Fibroblast of skin of scalp (primary cell): ENCODE measurements around the gene COL11A1. TPM values are rescaled to one million over a fixed set of nuclear protein-coding genes. Genes with fewer than 3 reads are reported as not detected.
A peak's percentile ranks its signal among the peaks of the same experiment; 100 is the strongest.

Source experiments
- DNase-seq: peaks from one replicate; pipeline ENCODE4 v3.0.0-alpha.2; 2013
- polyA plus RNA-seq, 2 experiments: library from polyadenylated mRNA; unstranded; fragments of 120-200 nt; gene quantifications; one replicate each; pipeline ENCODE4 v1.2.1, GENCODE V29; 2013; ENCODE audit not compliant: insufficient read length in 2 of 2

COL11A1 gene
- polyA plus RNA-seq (2013, experiment 1 of 2; ENCODE audit: insufficient read length), result 251 TPM
- 278 TPM for polyA plus RNA-seq (2013, experiment 2 of 2; ENCODE audit: insufficient read length)

DNA sequence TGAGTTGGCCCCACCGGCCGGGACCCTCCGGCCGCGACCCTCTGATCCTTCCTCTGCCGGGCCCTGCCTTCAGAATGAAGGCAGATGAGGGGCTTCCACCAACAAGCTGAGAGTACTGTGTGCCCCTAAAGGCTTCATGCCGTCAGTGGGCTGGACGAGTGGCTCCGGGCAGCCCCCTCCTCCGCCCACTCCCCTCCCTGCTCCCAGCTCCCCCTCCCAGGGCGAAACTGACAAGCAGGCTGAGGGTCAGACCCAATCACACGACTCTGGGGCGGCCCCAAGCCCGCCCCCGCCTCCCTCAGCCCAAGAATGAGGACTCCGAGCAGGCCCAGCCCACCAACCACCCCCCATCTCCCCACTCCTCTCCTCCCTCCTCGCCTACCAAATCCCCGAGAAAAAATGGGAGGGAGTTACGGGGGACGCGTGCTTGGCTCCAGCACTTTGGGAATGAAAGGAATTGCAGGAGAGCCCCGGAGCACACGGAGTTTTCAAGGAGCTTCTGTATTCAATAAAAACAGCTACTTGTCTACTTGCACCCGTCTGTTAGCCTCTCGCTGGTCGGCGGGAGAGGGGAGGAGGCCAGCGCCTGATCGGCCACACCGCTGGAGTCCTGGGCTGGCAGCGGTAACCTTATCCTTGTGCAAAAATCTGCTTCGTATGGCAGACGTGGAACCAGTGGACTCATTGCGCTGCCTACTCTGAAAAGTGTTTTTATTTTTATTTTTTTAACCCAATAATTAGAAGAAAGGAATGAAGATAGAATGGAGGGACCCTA is at the start of gene COL11A1:
Gene COL11A1 (minus strand): TSS at position 147 of the 775 bp plus-strand sequence. CDS start 344 bp downstream, outside the sequence.
- DNase-seq, result peak; percentile 90

DNA sequence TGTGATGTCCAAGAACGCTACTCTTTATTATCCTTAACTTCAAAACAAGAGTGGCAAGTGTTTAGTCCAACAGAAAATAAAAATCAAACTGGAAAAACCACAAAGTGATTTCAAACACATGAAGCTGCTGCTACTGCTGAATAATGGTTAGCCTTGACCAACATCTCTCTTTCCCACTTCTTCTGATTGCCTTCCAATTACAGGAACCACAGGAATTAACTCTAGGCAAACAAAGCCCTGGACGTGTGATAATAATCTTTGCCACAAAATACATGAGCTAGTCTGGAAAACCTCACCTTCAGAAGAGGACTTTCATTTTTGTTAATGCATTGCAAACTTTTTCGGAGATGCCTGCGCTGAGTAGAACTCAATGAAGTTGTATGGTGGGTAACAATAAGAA is 48.6 kb upstream of the COL11A1 start:
- DNase-seq, result peak; percentile 21

DNA sequence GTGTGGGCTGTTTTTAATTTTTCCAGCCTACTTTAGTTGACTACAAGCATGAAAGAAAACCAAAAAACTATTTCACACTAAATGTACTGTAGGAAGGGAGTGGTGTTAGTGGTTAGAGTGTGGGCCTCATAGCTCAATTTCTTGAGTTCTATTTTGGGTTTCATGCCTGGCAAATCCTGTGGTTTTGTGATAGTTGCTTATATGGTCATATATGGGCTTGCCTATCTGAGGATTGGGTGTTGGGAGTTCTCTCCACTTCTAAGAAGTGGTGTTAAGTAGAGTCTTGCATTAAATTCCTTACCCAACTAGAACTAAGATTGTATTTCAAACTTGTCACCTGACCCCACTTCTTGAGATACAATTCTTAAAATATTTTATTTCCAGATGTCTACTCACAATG is 37.8 kb upstream of the COL11A1 start:
- peak; percentile 89 for DNase-seq

DNA sequence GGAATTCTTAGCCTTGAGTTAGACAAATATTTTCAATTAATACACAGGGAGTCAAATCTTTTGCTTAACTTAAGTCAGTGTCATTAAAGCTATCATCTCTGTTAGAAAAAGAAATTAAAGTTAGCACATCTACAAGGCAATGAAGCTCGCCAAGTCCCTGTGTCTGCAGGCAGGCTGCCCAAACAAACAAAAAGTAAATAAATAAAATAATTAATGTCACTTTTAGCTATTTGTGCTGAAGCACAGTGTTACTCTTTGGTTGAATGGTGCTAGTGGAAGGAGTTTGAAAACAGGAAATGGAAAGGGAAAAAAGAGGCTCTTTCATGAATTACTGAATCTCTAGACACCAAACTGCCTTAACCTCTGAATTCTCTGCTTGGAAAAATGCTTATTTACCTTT is 37.1 kb upstream of the COL11A1 start:
- peak; percentile 22 for DNase-seq

DNA sequence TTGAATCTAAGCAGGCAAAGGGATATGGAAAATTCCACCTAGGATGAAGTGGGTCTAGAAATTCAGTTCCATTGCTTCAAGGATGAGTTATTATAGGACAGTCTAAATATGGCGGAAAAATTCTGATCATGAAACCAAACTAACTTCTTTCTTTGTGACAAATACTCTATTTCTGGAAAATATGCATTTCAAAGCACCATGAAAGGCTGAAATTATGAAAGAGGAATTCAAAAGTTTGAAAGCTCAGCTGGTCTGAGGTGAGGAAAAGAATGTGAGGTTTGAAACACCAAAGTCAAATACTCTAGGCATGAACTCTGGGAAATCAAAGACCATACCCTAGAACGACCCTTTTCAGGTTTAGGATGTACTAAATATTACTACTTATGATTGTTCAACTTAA is 36.4 kb upstream of the COL11A1 start:
- peak; percentile 24 for DNase-seq

DNA sequence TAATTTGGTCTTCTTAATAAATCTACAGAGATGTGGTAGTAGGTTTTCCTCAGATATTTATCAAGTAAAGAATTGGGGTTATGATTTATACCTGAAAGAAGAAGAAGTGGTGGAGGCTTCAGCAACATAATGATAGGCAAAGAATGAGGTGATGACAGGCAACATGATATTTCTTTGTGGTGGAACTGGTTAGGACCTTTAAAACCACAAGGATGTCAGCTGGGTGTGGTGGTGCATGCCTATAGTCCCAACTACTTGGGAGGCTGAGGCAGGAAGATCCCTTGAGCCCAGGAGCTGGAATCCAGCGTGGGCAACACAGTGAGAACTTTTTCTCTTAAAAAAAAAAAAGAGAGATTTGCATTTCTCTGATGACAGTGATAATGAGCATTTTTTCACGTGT is 34.1 kb upstream of the COL11A1 start:
- peak; percentile 47 for DNase-seq

DNA sequence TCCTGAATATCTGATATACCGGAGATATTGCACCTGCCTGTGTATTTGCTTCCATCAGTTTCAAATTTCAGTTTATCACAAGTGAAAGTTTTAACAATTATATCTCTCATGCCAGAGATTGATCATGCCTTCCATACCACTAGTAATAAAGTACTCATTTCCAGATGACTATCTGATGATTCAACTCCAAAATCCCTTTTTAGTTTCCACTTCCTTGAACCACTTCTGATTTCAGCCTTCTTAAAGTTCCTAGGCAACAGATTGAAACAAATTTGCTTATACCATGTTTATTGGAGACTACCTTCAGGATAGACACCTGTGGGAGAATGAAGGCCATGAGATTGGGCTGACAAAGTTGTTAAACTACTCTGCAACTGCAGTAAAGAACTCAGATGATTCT is 21.5 kb upstream of the COL11A1 start:
- no peak for DNase-seq

DNA sequence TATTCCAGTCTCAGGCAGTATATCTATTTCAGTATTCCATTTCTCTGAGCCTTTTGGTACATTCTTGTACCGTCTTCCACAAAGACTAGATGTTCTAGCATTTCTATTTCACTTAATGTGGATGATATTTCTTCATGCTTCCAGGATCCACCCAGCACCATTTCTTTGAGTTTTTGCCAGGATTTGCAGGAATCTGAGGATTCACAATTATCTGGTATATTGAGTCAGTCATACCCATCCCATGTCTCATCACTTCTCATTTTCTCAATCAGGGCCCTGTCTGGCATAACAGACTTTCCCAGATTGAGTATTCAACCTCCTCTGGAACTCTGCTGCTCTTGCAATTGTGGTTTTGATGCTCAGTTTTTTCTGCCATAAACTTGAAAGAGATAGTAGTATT is 20.9 kb upstream of the COL11A1 start:
- DNase-seq, result peak; percentile 94

DNA sequence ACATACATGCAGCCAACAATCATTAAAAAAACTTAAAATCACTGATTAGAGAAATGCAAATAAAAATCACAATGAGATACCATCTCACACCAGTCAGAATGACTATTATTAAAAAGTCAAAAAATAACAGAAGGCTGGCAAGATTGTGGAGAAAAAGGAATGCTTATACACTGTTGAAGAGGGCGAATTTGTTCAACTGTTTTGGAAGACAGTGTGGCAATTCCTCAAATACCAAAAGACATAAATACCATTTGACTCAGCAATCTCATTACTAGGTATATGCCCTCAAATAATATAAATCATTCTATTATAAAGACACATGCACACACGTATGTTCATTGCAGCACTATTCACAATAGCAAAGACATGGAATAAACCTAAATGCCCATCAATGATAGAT is 19.9 kb upstream of the COL11A1 start:
- DNase-seq, result peak; percentile 57

DNA sequence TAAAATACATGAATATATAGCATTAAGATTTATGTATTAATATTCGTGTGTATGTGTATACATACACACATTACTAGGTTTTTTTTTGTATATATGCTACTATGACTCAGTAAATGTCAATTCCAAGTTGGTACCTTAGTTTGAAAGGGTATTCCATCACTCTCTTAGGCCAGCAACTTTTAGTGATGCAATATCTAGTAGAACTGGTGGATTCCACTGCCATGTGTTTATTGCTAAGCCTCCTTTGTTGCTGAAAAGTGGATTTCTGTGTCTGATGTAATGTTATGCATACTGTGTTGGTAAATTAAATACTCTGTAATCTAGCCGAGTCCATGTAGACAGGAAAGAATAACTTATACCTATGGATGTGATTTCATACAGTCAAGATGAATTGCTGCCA is 16.9 kb upstream of the COL11A1 start:
- no peak for DNase-seq

DNA sequence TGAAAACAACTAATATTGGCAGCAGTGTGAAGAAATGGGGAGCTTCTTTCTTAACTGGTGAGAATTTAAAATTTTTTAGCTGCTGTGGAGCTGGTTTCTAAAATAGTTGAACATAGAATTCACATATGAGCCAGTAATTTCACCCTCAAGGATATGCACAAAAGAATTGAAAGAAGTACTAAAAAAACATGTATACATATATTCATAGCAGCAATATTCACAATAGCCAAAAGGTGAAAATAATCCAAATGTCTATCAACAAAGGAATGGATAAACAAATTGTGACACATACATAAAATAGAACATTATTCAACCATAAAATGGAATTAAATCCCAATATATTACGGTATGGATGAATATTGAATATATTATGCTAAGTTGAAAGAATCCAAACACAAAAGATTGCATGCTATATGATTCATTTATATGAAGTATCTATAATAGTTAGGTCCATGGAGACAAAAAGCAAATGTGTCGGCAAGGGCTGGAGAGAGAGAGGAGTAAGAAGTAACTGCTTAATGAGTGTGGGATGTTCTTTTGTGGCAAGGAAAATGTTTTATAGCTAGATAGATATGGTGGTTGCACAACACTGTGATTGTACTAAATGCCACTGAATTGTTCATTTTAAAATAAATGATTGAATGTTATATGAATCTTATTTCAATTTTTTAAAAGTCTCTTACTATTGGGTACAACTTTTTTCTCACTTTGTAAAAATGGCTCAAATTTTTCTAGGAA is 14.8 kb upstream of the COL11A1 start:
- no peak for DNase-seq

DNA sequence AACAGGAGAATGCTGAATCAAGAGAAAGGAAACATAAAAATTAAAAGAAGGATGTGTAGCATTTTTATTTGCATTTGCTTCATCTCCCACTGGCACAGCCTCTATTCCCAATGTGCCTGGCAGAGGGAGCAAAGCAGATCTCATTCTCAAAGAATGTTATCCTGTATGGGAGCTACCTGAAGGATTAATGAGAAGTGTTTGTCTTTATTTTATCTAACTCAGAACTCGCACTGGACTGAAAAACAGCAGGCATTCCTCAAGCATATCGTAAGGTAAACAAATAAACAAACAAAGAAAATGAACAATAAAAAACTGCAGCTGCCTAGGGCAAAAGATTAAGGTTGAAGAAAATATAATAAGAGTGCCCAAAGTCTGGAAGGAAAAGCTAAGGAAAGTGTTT is 12.7 kb upstream of the COL11A1 start:
- no peak for DNase-seq

DNA sequence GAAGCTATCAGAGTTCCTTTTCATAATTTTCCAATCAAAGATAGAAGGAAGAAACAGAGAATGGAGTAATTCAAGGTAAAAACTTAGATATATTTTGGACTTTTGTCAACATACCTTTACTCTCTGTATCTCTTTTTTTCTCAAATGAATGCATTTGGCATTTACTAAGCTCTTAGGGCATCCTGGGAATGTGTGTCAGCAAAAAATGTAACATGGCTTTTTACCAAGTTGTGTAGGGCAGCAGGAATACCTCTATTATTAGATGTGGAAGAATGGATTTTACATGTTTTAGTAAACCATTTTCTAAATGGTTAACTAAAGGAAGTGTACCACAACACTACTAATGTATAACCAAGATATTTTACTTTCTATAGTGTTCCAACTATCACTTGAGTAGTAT is 4.2 kb upstream of the COL11A1 start:
- DNase-seq, result peak; percentile 43

DNA sequence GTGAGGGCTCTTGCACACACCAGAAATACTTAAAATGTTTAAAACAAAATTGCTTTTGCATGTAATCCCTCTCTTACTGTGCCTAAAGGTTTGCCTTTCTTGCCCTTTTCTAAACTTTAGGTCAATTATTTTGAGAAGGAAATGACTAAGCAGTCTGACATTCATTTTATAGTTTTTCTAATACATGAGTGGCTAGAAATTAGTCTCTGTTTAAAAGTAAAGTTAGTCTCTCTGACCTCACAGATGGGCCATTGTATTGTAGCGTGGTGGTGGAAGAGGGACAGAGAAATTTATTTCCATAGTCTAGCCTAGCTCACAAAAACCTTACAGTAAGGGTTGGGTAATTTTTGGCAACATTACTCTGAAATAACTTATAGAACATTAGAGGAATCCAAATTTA is 3.6 kb upstream of the COL11A1 start:
- peak; percentile 38 for DNase-seq

DNA sequence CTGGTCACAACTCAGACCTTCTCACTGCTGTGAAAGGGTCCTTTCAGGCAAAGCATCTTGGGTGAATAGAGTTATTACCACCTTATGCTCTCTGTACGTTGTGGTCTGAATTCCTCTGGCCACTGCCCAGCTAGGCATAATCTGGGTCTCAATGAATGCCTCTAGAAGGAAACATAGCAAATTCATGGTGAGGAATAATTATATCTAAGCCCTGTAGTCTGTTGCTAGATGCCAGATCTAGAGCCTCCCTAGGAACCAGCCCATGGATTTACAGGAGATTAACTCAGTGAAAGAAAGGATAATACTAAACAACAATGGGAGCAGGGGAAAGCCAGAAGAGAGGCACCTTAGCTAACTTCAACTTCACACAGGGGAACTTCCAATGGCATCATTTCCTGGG is 2.4 kb upstream of the COL11A1 start:
- DNase-seq, result no peak

DNA sequence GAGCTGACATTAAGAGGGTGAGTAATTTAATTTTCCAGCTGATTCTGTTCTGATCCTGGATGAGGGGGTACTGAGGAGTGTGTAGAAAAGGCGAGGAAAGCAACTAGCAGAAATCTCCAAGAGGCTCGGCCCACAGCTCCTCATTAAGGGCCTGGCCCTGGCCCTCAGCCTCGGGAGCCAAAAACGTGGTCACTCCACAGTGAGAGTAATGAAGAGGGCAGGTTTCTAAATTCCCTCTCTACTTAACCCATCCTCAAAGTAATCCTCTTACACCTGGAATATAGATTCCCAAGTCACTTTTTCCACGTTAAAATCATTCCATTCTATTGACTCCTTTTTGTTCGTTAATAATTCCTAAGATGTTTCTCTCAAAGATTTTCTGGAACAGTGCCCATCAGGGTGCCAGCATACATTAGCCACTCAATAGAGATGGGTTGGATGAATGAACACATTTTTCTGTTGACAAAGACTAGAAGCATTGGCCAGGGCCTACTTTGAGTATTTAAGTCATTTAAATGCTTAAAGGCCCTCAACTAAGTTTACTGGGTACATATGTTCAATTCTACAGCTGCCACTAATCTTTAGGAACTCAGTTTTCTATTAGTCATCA is 1.1 kb upstream of the COL11A1 start:
- DNase-seq, result peak; percentile 28

DNA sequence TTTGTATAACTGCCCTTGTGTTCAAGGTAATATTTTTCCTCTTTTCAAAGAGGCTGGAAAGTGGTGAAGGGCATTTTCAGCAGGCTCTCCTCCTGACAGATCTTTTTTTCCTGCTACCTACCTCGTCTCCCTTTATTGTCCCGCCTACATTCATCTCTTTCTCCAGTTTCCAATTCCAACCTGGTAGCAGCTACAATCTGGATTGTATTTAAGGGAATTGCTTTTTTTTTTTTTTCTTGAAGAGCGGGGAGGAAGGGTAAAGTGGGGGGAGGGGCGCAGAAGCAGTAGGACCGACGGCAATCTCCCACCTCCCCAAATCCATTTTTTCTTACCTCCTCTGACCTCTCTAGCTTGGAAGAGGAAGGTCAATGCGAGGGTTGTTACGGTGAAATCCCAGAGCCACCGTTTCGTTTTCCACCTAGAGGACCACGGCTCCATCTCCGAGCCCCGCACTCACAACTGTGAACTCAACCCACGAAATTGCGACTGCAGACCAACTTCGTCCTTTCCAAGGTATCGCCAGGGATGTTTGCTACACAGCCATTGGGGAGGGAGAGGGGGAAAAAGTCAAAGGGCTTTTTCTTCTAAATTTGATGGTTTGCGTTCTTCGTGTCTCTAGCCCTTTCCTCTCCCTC is 464 bp downstream of the COL11A1 start:
- peak; percentile 24 for DNase-seq

DNA sequence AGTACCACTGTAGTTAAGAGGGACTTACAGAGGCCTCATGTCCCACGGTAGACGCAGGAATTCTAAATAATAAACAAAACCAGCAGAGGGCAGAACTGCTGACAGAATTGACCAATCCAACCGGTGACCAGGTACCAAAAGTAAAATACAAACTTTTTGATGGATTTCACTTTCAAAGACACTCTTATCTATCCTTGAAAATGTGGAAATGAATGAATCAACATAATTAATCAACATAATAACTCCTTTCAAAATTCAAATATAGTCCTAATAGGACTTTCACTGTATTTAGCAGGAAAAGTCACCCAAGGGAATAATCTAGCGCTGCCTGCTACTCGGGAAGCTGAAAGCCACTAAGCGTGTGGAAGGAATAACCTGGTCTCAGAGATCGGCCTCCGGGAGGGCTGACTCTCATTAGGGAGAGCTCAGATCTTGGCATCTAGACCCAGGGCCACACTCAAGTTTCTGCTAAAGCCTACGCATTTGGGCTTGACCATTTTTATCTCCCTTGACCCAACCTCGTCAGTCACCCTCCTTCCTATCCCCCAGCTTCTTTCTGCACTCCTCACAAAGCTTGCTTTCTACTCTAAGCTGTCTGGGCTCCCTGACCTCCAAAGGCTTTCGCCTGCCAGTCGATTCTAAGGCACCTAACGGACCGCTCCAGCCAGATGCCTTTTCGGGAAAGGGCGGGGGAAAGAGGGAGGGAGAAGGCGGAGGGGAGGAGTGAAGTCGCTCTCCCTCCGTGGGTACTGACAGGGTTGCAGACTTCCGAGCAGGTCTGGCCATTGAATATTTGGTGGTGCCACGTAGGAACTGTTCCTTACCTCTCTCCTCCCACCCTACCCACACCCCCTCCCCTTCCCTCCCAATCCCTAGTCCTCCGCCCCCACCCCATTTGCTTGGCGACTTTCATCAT is 1.6 kb downstream of the COL11A1 start:
- DNase-seq, result peak; percentile 79

DNA sequence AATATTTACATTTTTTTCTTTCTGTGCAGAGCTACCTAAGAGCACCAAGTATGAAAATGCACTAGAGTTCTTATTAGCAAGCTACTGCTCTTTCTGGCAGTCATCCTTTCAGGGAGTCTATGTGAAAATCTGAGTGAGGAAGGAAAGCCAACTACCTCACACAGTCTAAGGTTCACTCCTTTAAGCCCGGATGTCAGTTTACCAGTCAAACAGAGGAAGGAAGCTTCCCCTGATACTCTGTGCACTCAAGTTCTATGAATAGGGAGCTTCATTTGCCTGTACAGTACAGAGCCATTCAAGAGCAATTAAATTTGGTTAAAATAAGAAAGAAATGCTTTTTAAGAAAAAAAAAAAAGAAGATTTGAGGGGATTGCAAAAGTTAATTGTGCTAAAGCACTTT is 6.9 kb downstream of the COL11A1 start:
- no peak for DNase-seq

DNA sequence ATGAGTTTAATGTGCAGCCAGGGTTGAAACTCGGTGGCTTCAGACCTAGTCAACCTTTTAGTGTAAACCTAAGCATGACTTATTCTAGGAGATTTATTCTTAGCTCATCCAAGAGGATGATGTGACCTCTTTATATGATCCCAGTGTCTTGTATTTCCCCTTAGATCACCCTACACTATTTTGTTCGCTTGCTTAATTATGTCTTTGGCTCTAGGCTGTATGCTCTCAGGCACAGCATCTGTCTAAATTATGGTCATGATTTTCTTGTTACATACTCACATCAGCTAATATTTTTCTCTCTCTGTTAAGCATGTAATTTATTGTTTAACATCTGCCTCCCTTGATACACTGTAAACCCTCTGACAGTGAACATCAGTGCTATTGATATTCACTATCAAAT is 19.1 kb downstream of the COL11A1 start:
- DNase-seq, result no peak

DNA sequence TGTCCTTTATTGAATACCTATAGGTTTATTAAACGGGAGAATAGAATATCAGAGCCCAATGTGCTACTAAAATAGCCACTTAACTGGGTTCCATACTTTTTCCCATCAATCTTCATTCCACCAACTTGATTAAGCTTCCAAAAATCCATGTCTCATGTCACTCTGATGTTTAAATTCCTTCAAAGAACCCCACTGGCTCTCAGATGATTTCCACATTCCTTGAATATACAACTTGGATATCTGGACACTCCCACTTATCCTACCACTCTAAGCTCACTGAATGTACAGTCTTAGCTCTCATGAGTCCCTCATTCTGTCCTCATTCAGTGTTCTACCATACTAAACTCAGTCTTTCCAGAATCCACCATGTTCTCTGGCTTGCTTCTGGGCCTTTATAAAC is 21.1 kb downstream of the COL11A1 start:
- DNase-seq, result peak; percentile 66

DNA sequence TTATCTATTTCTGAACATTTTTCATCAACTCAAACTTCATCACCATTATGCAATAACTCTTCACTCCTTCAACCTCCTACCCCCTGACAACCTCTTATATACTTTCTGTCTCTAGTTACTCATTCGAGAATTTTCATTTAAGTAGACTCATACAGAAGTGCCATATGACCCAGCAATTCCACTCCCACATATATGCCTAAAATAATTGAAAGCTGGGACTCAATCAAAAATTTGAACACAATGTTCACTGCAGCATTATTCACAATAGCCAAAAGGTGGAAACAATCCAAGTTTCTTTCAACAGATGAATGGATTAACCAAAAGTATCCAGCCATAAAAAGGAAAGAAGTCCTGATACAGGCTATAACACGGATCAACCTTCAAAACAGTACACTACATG is 24.1 kb downstream of the COL11A1 start:
- peak; percentile 49 for DNase-seq
